GM23248 (cell line): ENCODE data around the gene GPD2.

Source experiments
- EZH2 ChIP-seq: fragments of 200-600 bp; sonication (generic); IDR thresholded peaks from 2 replicates; pipeline ENCODE4 v1.6.1; 2018; ENCODE audit warnings: antibody characterized with exemption, mild to moderate bottlenecking; ENCODE audit not compliant: insufficient read depth, poor library complexity, severe bottlenecking
- EZH2phosphoT487 ChIP-seq: fragments of 200-600 bp; sonication (generic); IDR thresholded peaks from 2 replicates; pipeline ENCODE4 v1.6.1; 2018; ENCODE audit warnings: antibody characterized with exemption, moderate library complexity, mild to moderate bottlenecking, low read depth; ENCODE audit not compliant: insufficient read depth

GRCh38 chr2:156562124-156562523, 125.9 kb downstream of the GPD2 start:
- no peak for TF ChIP-seq EZH2
- no peak for TF ChIP-seq EZH2phosphoT487
